LoVo (cell line): Measurements from ENCODE around the gene RADIL.
A peak's percentile ranks its signal among the peaks of the same experiment; 100 is the strongest.

Source experiments
- DNase-seq: peaks from one replicate; pipeline ENCODE4 v3.0.0-alpha.2; 2016; ENCODE audit warnings: low spot score

The RADIL gene

DNA sequence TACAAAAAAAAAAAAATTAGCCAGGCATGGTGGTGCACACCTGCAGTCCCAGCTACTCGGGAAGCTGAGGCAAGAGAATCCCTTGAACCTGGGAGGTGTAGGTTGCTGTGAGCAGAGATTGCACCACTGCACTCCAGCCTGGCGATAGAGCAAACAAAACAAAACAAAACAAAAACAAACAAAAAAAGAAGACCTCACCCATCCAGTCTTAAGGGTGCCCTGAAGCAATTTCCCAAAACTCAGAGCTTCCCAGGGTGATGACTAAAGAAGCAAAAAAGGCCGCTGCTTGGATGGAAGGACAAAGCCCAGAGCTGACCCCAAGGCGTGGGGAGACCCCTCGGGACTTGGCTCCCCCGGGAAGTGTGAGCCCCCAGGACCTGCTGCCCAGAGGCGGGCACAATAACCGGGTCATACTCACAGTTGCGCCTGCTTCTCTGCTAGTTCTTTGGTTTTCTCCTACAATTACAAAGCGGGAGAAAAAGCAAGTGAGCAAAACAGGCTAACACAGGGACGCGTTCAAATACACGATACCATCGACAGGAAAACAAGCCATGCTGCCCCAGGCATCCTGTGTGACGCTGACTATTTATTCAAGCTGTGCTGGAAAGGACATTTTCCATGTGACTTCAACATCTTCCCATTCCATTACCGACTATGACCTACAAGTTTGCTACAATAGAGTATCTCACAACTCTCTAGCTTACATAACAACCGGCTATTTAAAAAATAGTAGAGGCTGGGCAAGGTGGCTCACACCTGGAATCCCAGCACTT, 51.6 kb downstream of the RADIL start:
- DNase-seq, result no peak

DNA sequence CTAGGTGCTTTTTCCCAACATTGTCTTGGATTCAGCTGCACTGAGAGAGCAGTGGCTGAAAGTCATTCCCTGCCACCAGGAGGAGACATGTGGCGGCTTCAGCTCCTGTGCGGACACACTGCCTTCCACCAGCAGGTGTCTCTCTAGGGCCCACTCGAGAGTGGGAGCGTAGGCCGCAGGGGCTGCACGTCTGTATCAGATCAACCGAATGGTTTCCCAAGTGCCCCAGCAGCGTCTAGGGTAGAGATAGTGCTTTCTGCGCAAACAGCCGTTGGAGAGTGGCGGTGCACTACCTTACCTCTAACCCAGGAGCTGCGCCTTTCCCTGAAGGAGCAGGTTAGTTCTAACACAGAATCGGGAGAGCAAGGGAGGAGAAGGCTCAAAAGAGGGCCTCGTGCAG, 53.3 kb downstream of the RADIL start:
- peak; percentile 26 for DNase-seq

GRCh38 chr7:4828720-4829383, 54.7 kb downstream of the RADIL start:
- no peak for DNase-seq

DNA sequence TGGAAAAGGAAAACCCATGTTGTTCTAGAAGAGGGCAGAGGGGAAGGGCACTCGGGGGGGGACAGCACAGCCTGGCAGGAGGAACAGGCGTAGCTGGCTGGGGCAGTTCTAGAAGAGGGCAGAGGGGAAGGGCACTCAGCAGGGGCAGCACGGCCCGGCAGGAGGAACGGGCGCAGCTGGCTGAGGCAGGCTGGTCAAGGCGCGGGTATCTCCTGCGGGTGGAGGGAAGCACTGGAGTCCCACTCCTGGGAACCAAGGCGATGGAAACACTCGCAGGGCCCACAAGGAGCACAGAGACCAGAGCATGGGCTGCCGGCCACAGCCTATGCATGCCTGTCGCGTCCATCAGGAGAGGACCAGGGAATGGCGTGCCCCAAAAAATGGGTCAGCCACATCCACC, 58.4 kb downstream of the RADIL start:
- DNase-seq, result no peak

DNA sequence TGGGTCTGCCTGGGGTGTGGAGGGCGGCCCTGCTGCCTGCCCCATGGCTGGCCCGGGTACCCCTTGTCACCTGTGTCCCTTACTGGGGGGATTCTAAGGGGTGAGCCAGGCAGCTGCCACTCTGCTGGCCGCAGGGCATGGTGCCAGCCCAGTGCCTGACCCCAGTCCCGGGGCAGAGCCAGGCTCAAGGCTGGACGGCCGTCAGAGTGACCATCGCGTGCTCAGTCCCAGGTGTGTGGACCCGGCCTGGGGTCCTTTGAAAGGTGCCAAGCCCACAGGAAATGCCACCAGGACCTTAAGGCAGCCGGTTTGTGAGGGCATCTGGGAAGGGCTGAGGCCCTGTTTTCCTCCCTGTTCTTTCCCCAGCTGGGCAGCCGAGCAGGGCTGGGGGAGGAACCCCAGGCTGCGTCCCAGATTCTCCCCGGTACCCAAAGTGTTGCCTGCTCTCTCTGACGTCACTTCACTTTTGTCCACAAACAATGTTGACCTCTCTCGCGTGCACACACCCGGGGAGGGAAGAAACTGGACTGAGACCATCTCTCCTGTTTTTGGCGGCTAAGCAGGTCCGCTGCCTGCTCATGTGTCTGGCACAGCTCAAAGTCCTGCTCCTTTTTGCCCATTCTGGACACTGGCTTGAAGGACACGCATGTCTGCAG, 59.3 kb downstream of the RADIL start:
- no peak for DNase-seq

DNA sequence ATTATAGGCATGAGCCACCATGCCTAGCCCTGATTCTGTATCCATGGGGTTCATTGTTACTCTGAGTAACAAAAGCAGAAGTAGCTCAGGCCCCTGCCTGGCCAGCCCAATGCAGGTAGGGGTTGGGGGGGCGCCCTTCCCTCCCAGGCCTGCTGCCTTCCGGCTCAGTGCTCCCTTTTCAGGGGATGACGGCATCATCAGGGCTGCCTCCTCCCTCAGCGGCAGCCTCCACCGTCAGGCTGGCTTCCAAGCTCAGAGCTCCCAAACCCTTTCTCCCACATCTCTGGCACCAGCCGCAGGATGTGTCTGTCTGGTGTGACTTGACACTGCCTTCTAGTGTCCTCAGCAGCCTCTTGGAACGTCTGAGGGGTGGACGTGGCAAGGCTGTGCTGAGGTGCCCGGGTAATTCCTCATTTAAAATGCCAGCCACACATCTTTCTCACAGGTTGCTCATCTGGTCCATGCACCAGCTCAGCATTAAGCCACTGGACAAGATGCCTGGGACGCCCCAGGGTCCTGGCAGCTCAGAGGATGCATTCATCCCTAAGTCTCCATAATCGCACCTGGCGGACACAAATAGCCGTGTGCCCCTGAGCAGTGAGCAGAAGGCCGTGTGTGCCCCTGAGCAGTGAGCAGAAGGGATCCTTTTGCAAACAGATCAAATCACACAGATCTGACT, 59.9 kb downstream of the RADIL start:
- no peak for DNase-seq

DNA sequence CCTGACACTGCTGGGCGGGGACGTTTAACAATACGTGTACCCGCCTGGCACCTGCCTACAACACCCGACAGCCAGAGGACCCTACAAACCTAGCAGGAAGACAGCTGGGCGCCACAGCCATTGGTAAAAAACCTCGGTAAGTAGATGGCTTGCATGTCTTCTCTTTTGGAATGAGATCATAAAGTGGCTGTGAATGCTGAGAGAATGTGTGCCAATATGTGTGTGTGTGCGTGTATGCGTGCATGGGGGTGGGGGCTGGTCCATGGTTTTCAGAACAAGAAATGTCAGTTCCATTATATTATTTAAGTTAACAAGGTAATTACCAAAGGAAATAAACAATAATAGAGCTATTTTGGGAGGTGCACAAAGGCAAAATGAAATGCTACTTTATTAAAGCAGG, 60.8 kb downstream of the RADIL start:
- no peak for DNase-seq

- no peak for DNase-seq
Measured at GRCh38 chr7:4820967-4821471, 62.5 kb downstream of the RADIL start.

DNA sequence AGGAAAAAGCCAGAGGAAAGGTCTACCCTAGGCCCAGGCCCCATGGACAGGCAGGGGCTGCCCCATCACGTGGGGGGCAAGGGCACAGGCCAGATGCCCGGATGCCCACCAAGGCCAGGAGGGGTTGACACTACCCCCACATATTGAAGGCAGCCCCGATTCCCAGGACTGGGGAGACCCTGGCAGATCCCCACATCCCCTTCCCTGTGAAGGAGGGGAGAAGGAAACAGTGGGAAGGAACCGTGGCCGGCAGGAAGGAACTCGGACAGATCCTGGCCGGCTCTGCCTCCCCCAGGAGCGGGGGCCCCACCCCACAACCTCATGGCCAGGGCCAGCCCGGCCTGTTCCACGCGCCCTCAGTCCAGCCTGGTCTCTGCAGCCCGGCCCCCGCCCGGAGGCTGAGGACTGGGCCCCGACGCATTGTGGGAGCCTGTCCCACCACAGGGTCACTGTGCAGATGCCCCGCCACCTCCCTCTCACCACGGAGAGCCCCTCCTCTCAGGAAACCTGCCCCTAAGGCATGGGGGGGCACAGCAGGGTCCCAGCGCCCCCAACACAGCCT, 63.0 kb downstream of the RADIL start:
- no peak for DNase-seq

- DNase-seq, result no peak
Measured at GRCh38 chr7:4819560-4820404, 63.7 kb downstream of the RADIL start.

DNA sequence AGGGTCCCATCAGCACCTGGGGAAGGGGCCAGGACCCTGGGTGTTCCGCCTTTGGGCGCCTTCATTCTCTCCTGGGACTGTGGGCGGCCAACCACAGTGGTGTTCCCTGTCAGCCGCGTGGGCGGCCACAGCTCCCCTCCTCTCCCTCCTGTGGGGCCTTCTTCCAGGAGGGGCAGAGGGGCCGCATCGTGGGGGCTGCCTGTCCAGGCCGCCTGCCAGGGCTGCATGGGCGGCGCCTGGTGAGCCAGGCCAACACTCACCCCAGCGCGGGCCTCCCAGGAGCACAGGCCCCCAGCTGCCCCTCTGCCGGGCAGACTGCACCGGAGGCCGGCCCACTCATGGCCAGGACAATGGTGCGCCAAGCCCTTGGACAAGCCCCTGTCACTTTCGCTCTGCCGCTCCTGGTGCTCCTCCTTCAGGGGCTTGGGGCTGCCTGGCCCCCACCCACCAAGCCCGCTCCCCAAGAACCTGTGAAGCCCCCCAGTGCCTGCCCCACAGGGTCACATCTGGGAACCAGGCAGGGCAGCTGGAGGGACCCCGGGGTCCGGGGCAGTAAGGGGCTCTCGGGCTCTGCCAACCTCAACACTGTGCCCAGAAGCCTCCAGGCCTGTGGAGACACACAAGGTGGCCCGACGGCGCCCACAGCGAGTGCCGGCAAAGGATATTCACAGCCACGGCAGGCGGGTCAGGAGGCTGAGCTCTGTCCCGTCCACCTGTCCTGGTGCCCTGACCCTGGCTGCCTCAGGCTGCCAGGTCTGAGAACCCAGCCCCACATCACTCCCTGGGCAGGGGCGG, 65.3 kb downstream of the RADIL start:
- no peak for DNase-seq

DNA sequence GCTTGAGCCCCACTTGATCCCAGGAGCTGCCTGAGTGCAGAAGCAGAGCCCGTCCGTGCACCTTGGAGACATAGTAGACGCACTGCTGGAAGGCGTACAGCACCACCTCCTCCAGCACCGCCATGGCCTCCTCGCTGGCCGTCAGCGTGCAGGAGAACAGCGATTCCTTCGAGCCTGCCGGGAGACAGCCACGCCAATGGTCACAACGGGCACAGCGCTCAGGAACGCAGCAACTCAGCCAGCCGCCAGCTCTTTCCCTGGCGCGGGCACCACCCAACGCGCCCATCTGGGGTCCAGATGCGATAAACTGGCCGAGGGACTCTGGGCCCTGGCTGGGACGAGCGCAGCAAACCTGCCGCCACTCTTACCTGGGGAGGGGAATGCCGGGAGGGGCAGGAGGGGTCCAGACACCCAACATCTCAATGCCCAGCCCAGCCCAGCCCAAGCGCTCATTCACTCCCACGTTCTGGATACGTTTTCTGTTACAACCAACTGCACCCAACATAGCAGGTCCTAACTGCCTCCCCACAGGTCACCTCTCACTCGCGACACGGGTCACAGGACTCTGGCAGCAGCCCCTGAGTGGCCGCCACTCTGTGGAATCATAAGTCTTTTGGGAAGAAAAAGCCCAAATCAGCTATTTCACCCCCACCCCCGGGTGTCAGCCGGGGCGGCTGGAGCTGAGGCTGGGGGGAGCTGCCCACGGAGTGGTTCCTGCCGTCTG, 66.2 kb downstream of the RADIL start:
- DNase-seq, result no peak

- no peak for DNase-seq
Measured at GRCh38 chr7:4816419-4817080, 67.0 kb downstream of the RADIL start.

DNA sequence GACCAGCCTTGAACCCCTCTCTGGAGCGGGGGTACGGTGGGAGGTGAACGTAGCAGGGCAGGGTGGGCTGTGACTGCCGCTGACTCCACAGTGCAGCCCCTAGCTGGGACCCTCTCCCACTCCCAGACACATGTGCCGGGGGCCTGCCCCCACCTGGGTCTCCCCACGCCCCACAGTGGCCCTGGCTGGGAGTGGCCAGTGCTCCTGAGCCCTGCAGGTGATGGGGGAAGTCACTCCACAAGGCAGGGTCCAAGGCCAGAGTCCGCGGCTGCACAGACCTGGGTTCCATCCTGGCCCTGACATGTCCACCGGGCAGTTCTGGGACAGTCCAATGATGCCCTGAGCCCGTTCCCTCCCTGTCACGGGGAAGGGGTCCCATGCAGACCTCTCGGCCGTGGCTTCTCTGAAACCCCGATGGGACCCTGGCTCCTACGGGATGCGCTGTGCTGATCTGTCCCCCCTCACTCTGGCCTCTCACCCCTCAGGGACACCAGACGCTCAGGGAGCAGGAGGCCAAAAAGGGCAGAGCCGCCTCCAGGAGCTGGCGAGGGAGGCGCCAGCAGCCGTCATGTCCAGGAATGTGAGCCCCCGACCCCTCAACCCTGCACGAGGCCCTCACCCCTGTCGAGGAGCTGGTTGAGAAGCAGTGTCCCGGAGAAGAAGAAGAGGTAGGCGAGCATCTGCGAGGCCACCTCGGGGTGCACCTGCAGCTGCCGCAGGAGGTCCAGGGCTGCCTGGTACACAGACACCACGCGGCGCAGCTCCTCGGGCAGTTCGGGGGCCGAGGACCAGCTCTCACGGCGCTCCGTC, 67.7 kb downstream of the RADIL start:
- no peak for DNase-seq

DNA sequence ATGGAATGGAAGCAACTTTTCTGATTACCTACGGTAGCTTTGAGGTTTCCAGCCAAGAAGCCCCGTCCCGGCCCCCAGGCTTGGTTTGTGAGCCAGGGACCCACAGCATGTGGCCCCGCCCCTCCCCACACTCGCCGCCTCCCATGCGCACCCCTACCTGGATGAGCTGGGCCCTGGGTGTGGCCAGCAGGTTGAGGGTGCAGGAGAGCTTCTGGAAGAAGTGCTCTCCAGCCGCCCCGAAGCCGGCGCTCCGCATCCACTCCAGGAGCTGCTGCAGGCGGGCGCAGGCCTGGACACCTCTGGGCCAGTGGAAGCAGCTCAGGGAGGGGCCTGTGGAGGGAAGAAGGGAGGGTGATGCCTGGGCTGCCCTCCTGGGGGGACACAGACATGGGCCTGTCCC, 68.4 kb downstream of the RADIL start:
- DNase-seq, result no peak

- no peak for DNase-seq
Measured at GRCh38 chr7:4814433-4814832, 69.1 kb downstream of the RADIL start.

GRCh38 chr7:4809666-4810065, 73.8 kb downstream of the RADIL start:
- DNase-seq, result no peak

DNA sequence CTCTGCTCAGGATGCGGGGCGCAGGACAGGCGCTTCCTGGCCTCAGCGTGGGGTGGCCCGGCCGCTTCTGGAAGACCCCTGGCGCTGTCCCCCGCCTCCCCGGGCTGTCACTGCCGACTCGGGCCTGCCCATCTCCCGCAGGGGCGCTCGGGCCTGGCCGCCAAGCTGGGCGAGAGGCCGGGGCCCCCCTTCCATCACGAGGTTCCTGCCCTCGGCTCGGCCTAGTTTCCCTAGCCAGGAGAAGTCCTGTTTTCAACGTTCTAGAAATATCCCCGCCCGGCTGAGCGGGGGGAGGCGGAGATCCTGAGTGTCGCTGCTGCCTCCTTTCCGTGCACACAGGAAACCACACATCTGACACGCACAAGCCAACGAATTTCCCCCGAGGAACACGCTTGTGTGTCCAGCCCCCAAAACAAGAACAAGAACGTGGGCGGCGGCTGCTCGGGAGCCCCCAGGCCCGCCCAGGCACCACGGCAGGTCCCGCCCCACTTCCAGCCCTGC, 74.4 kb downstream of the RADIL start:
- DNase-seq, result no peak
